Esophagus squamous epithelium (tissue), 4 donors: Measurements from ENCODE around the gene DENND2D.

Source experiments
- CTCF ChIP-seq, 6 experiments: fragments of 450-650 bp in 4 of 6; fragments of 200-600 bp in 2 of 6; sonication (generic) in 2 of 6; IDR thresholded peaks; one replicate each; pipeline ENCODE4 v1.5.1; 2016 to 2019; ENCODE audit warnings: antibody characterized with exemption in 6 of 6, mild to moderate bottlenecking in 4 of 6, moderate library complexity in 4 of 6
- POLR2A ChIP-seq, 4 donors: fragments of 450-650 bp; IDR thresholded peaks; one replicate each; pipeline ENCODE4 v1.6.1; 2017; ENCODE audit warnings: antibody characterized with exemption in 4 of 4, mild to moderate bottlenecking in 4 of 4, moderate library complexity in 3 of 4

DNA sequence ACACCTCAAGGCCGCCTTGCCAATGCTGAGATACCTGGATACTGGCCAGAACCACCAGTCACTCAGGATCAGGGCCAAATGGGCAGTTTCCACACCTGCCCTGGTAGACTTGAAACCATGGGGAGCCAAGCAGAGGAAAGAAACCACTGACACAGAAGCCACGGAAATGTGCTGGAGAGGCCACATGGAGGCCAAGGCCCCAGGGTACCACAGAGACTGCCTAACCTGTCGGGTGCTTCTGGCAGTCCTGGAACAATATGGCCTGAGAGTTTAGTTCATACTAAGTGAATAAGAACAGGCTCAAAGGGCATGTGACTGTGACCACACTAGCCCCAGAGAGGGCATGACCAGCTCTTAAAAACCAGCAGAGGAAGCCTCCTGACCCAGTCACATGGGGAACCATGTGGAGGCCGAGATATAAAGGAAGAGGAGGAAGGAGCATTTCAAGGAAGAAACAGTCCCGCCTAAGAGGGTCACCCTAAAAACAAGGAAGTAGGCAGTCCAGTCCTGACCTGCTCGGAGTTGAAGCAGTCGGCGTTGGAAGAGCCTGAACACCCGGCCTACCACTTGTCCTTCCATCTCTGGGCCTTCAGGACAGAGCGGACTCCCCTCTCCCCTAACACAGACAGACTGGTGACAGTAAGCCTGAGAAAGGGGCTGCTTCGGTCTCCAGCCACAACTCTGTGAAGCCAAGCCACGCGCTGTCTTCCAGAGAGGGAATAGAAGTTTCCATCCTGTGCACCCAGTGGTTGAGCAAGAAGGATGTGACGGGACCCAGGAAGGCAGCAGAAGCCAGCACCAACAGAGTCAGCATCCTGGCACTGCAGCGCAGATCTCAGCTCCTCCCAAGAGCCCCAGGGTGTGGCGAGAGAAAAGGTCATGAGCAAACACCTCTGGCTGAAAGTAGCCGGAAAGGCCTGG lies at the start of gene DENND2D:
- no peak for TF ChIP-seq CTCF (IDR thresholded peaks at IDR 0.05)
- TF ChIP-seq POLR2A (IDR thresholded peaks at IDR 0.05) = peak in 2 of 4 donors; percentile 21 to 53
